Suprapubic skin (tissue), 4 donors: Measurements from ENCODE around the gene TGFBR2.

ENCODE experiments used
- CTCF ChIP-seq, 2 donors: fragments of 200-600 bp in 1 of 2; fragments of 450-650 bp in 1 of 2; sonication (generic) in 1 of 2; IDR thresholded peaks; one replicate each; pipeline ENCODE4 v1.5.1; 2016 to 2019; ENCODE audit warnings: antibody characterized with exemption in 2 of 2, mild to moderate bottlenecking in 1 of 2, moderate library complexity in 1 of 2
- EP300 ChIP-seq: sonication (generic); formaldehyde crosslinking; IDR thresholded peaks from one replicate; pipeline ENCODE4 v1.6.1; 2017; ENCODE audit warnings: antibody characterized with exemption
- POLR2A ChIP-seq, 2 donors: fragments of 450-650 bp; IDR thresholded peaks; one replicate each; pipeline ENCODE4 v1.6.1; 2017; ENCODE audit warnings: antibody characterized with exemption in 2 of 2, mild to moderate bottlenecking in 2 of 2, moderate library complexity in 2 of 2
- POLR2AphosphoS5 ChIP-seq, 3 donors: sonication (generic); formaldehyde crosslinking; IDR thresholded peaks; one replicate each; pipeline ENCODE4 v1.6.1; 2017; ENCODE audit warnings: antibody characterized with exemption in 3 of 3

DNA sequence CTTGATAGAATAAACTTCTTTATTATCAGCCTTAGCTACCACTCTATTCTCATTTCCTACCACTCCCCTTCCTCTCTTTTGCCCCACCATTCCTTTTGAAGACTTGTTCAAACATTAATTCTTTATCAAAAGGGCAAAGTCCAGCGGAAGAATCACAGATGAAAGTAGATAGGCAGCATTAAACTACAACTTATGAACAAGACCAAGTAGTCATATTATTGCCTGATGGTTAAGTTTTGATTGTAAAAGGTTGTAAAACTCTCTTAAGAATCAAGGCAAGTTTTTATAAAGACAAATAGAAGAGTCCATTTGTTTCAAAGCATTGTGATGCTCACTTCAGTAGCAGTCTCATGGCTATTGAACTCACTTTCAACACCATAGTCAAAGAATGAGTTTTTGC, 22.4 kb upstream of the TGFBR2 start:
- no peak for TF ChIP-seq CTCF (IDR thresholded peaks at IDR 0.05)
- TF ChIP-seq POLR2AphosphoS5 (IDR thresholded peaks at IDR 0.05): no peak
- TF ChIP-seq EP300: no peak
- TF ChIP-seq POLR2A (IDR thresholded peaks at IDR 0.05): no peak
